SK-N-SH (cell line): ENCODE results near the gene ZNF827.

Source experiments
- CHD2 ChIP-seq: fragments of 150-350 bp; IDR thresholded peaks from 2 replicates; pipeline ENCODE4 v1.6.1; 2018; ENCODE audit warnings: low read length; ENCODE audit not compliant: partially characterized antibody
- CTCF ChIP-seq: fragments of 200-600 bp; sonication (generic); IDR thresholded peaks from 2 replicates; pipeline ENCODE4 v1.6.1; 2017; ENCODE audit warnings: antibody characterized with exemption, mild to moderate bottlenecking, moderate library complexity
- ELF1 ChIP-seq: IDR thresholded peaks from 2 replicates; pipeline ENCODE4 v1.4.0; 2012
- GABPA ChIP-seq: IDR thresholded peaks from 2 replicates; pipeline ENCODE4 v1.4.0; 2012; ENCODE audit warnings: low read depth, mild to moderate bottlenecking
- MAX ChIP-seq: IDR thresholded peaks from 2 replicates; pipeline ENCODE4 v1.4.0; 2012; ENCODE audit warnings: low read depth
- REST ChIP-seq: IDR thresholded peaks from 2 replicates; pipeline ENCODE4 v1.6.1; 2012; ENCODE audit warnings: mild to moderate bottlenecking, low read depth, low read length, moderate library complexity
- RXRA ChIP-seq: IDR thresholded peaks from 2 replicates; pipeline ENCODE4 v1.4.0; 2012; ENCODE audit warnings: low read depth, mild to moderate bottlenecking, borderline replicate concordance
- YY1 ChIP-seq: IDR thresholded peaks from 2 replicates; pipeline ENCODE4 v1.4.0; 2012; ENCODE audit warnings: low read depth, mild to moderate bottlenecking

- TF ChIP-seq CTCF (no peak), CHD2 (no peak), REST (no peak), MAX (no peak), RXRA (no peak), YY1 (no peak), GABPA (no peak), ELF1 (no peak)
Measured at GRCh38 chr4:145887241-145887991, 51.2 kb downstream of the ZNF827 start.
